Measurements from ENCODE around the gene STARD3NL. TPM values are rescaled to one million over a fixed set of nuclear protein-coding genes. Genes with fewer than 3 reads are reported as not detected.

STARD3NL gene
- total and polyA plus RNA-seq, 2 experiments from 2014 or later: 55.1 to 55.3 TPM

DNA sequence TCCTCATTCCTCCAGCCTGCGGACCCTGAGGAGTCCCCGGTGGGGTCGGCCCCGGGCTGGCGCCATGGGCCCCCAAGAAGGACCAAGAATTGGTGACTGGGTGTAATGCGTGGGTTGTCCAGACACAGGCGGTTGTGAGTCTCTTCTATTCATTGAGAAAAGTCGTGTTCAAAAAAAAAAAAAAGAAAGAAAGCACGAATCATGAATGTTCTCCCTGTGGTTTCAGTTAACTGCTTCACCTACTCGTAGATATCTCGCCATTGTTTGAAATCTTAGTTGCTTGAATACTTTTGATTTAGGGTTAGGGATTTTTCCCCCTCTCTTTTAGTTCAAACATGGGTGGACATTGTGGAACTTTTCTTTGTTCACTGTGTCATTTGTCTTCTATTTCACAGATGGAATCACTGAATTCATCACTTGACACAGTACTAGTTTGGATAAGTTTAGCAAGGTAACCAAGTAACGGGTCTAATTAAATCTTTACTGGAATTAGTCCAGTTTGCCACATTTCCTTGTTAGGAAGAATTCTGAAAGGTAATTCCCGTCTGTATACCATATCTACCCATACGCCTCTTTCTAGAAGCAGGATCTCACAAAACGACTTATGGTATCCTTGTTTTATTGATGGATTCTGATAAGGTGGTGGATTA is 775 bp downstream of the STARD3NL start:
- Histone ChIP-seq H3K36me3 (ENCODE audit: insufficient read depth) (no peaks in the 10 kb centered on the region), H3K4me1 (ENCODE audit: insufficient read depth) (0 out of 2 replicates have a peak, but pooled peaks cover 4% of the 10 kb centered on the region), H3K9me2 (ENCODE audit: insufficient read depth) (no peaks in the 10 kb centered on the region), H3K27me3 (ENCODE audit: insufficient read depth) (no peaks in the 10 kb centered on the region), H4K20me1 (replicated peaks; ENCODE audit: insufficient read depth) (0 out of 2 replicates have a peak, but pooled peaks cover 5% of the 10 kb centered on the region), H3K4me3 (peak overlapping the region; percentile 75), H3K27ac (ENCODE audit: low read depth) (no peak overlapping the region), H3K4me2 (peak overlapping the region; percentile 85), H2AFZ (peak overlapping the region; percentile 98), H3K79me2 (replicated peaks; ENCODE audit: insufficient read depth) (peaks cover 53% of the 10 kb centered on the region), H3F3A (replicated peaks; ENCODE audit: low read depth) (no peaks in the 10 kb centered on the region)
- H3K27me3 Mint-ChIP-seq (ENCODE audit: insufficient read depth, low read depth, poor library complexity): peaks cover 3% of the 10 kb centered on the region
- no peaks in the 10 kb centered on the region; the same call in 2 of the 3 replicates for H3K9me3 Mint-ChIP-seq
- H3K4me1 Mint-ChIP-seq: peaks cover 15% of the 10 kb centered on the region
- no peak for DNase-seq (ENCODE audit: low spot score)
- TF ChIP-seq EZH2phosphoT487 (IDR thresholded peaks at IDR 0.05; ENCODE audit: unreplicated experiment): no peak
- TF ChIP-seq JUNB (IDR thresholded peaks at IDR 0.05; ENCODE audit: unreplicated experiment): no peak
- TF ChIP-seq, protein P1, sequence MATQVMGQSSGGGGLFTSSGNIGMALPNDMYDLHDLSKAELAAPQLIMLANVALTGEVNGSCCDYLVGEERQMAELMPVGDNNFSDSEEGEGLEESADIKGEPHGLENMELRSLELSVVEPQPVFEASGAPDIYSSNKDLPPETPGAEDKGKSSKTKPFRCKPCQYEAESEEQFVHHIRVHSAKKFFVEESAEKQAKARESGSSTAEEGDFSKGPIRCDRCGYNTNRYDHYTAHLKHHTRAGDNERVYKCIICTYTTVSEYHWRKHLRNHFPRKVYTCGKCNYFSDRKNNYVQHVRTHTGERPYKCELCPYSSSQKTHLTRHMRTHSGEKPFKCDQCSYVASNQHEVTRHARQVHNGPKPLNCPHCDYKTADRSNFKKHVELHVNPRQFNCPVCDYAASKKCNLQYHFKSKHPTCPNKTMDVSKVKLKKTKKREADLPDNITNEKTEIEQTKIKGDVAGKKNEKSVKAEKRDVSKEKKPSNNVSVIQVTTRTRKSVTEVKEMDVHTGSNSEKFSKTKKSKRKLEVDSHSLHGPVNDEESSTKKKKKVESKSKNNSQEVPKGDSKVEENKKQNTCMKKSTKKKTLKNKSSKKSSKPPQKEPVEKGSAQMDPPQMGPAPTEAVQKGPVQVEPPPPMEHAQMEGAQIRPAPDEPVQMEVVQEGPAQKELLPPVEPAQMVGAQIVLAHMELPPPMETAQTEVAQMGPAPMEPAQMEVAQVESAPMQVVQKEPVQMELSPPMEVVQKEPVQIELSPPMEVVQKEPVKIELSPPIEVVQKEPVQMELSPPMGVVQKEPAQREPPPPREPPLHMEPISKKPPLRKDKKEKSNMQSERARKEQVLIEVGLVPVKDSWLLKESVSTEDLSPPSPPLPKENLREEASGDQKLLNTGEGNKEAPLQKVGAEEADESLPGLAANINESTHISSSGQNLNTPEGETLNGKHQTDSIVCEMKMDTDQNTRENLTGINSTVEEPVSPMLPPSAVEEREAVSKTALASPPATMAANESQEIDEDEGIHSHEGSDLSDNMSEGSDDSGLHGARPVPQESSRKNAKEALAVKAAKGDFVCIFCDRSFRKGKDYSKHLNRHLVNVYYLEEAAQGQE (IDR thresholded peaks at IDR 0.05; ENCODE audit: unreplicated experiment): no peak
- no peak for TF ChIP-seq NANOG (IDR thresholded peaks at IDR 0.05; ENCODE audit: borderline replicate concordance)
- no peak for TF ChIP-seq ZNF331 (CRISPR knock-in tag; IDR thresholded peaks at IDR 0.05; ENCODE audit: low read depth)
- TF ChIP-seq, protein P2, sequence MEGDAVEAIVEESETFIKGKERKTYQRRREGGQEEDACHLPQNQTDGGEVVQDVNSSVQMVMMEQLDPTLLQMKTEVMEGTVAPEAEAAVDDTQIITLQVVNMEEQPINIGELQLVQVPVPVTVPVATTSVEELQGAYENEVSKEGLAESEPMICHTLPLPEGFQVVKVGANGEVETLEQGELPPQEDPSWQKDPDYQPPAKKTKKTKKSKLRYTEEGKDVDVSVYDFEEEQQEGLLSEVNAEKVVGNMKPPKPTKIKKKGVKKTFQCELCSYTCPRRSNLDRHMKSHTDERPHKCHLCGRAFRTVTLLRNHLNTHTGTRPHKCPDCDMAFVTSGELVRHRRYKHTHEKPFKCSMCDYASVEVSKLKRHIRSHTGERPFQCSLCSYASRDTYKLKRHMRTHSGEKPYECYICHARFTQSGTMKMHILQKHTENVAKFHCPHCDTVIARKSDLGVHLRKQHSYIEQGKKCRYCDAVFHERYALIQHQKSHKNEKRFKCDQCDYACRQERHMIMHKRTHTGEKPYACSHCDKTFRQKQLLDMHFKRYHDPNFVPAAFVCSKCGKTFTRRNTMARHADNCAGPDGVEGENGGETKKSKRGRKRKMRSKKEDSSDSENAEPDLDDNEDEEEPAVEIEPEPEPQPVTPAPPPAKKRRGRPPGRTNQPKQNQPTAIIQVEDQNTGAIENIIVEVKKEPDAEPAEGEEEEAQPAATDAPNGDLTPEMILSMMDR (conservative IDR thresholded peaks at IDR 0.05; ENCODE audit: low read depth in 2 of 2): no peak
- TF ChIP-seq POLR2AphosphoS5 (IDR thresholded peaks at IDR 0.05; ENCODE audit: low read depth): no peak
- no peak for TF ChIP-seq ETS1 (IDR thresholded peaks at IDR 0.05)
- no peak for TF ChIP-seq STAT1 (IDR thresholded peaks at IDR 0.05; ENCODE audit: unreplicated experiment)
- no peak for ATAC-seq
- H3K4me3 Mint-ChIP-seq: peak overlapping the region; percentile 99
- no peaks in the 10 kb centered on the region; the same call in 2 of the 3 replicates for H3K36me3 Mint-ChIP-seq (ENCODE audit: low read depth)
- H3K27ac Mint-ChIP-seq: peak overlapping the region; percentile 95
